Type B pancreatic cell (in vitro differentiated cells): ENCODE measurements around the gene SELPLG. TPM values are rescaled to one million over a fixed set of nuclear protein-coding genes. Genes with fewer than 3 reads are reported as not detected.

Experiments
- DNase-seq: peaks from one replicate; pipeline ENCODE4 v3.0.0; 2021; ENCODE audit warnings: mixed read lengths; ENCODE audit not compliant: unreplicated experiment; ENCODE audit errors: extremely low spot score
- H3K27ac Mint-ChIP-seq: 2 replicates; pipeline ENCODE4 v1.8.0; 2021; ENCODE audit warnings: mild to moderate bottlenecking, mixed read lengths
- H3K27me3 Mint-ChIP-seq: 2 replicates; pipeline ENCODE4 v1.8.0; 2021; ENCODE audit warnings: mixed read lengths
- H3K36me3 Mint-ChIP-seq: 2 replicates; pipeline ENCODE4 v1.8.0; 2021; ENCODE audit warnings: mixed read lengths
- H3K4me1 Mint-ChIP-seq: one replicate; pipeline ENCODE4 v1.8.0; 2021; ENCODE audit warnings: mixed read lengths; ENCODE audit not compliant: unreplicated experiment
- H3K4me3 Mint-ChIP-seq: 2 replicates; pipeline ENCODE4 v1.8.0; 2021; ENCODE audit warnings: mild to moderate bottlenecking, mixed read lengths
- H3K9me3 Mint-ChIP-seq: 2 replicates; pipeline ENCODE4 v1.8.0; 2021; ENCODE audit warnings: mixed read lengths
- total RNA-seq: library from RNA; stranded (reverse); gene quantifications from 2 replicates; pipeline ENCODE4 v1.2.1, GENCODE V29; 2021; ENCODE audit warnings: low replicate concordance
- TF ChIP-seq, protein P1 (sequence below): fragments of 200-600 bp; sonication (generic); conservative IDR thresholded peaks from 2 replicates; pipeline ENCODE4 v1.5.0; 2021; ENCODE audit warnings: antibody characterized with exemption, mild to moderate bottlenecking

Gene SELPLG
- total RNA-seq, 1 donor from 2014 or later: 0.48 TPM

DNA sequence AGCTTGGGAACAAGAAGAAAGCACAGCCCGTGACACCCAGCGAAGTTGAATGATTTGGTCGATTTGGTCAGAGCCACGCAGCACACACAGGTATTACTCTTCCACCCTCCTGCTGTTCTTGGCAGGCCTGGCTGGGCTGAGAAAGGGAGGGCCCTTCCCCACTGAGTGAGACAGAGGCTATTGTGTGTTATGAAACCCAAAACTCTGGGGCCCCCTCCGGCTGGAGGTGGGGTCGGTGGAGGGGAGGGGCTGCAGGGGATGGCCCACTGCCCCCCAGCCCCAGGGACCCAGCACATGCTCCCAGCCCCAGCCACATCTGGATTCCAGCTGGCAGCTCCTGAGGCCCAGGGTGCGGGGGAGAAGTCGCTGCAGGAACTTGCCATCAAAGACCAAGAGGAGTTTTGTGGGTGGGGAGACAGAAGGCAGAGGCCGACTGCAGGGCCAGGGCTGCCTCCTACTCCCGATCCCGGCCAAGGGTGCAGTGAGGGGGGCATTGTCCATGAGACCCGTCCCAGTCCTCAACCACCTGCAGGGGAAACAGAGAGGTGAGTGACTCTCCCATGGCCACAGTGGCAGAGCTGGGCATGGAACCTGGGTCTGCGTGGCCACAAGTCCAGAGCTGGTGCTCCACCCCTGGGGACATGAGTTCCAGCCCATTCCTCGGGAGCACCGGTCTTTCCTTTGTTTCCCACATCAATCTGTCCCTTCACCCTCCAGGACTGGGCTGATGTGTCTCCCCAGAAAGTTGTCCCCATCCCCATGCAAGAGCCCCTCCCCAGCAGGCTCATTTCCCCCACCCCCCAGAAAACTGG, 44.5 kb downstream of the SELPLG start:
- H3K9me3 Mint-ChIP-seq: no peaks in the 10 kb centered on the region
- H3K4me3 Mint-ChIP-seq: peak overlapping the region; percentile 57
- H3K4me1 Mint-ChIP-seq: peaks cover 11% of the 10 kb centered on the region
- DNase-seq: peak; percentile 77
- no peak overlapping the region for H3K27ac Mint-ChIP-seq
- H3K27me3 Mint-ChIP-seq: no peaks in the 10 kb centered on the region
- TF ChIP-seq, protein P1, sequence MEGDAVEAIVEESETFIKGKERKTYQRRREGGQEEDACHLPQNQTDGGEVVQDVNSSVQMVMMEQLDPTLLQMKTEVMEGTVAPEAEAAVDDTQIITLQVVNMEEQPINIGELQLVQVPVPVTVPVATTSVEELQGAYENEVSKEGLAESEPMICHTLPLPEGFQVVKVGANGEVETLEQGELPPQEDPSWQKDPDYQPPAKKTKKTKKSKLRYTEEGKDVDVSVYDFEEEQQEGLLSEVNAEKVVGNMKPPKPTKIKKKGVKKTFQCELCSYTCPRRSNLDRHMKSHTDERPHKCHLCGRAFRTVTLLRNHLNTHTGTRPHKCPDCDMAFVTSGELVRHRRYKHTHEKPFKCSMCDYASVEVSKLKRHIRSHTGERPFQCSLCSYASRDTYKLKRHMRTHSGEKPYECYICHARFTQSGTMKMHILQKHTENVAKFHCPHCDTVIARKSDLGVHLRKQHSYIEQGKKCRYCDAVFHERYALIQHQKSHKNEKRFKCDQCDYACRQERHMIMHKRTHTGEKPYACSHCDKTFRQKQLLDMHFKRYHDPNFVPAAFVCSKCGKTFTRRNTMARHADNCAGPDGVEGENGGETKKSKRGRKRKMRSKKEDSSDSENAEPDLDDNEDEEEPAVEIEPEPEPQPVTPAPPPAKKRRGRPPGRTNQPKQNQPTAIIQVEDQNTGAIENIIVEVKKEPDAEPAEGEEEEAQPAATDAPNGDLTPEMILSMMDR: no peak
- no peaks in the 10 kb centered on the region for H3K36me3 Mint-ChIP-seq

DNA sequence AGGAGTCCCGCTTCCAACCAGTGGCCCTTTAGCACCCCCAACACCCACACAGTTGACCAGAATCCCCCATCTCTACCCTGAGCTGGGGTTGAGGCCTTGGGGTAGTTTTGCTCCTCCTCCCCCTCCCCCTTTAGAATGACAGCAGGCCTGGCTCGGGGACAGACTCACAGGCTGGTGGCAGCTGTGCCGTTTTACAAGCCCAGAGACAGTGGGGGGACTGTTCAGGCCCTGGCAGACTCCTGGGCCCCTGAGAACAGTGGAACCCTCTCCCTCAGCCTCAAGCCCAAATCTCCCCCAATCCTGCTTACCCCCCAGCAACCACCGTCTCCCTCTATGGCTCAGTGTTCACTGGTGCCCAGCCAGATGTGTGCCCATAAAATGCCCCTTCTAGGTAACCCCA, 45.9 kb downstream of the SELPLG start:
- Mint-ChIP-seq H3K9me3 (no peaks in the 10 kb centered on the region), H3K27ac (no peak overlapping the region), H3K36me3 (no peaks in the 10 kb centered on the region), H3K4me3 (no peak overlapping the region), H3K27me3 (no peaks in the 10 kb centered on the region), H3K4me1 (peaks cover 17% of the 10 kb centered on the region)
- DNase-seq: no peak
- TF ChIP-seq, protein P1: no peak

DNA sequence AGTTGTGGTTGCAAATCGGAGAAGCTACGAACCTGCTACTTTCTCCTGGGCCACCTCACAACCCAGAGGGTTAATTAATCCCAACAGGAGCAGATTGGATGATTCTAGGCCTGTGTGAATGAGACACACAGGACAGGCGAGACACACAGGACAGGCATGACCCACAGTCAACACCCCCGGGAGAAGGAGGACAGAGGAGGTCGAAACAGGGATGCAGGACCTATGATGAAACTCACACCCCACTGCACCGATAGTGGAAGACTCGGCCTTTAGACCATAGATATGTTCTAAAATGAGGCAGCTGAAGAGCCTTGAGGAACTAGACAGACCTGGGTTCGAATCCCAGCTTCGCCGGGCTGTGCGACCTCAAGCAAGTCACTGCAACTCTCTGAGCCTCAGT, 47.4 kb downstream of the SELPLG start:
- Mint-ChIP-seq H3K27ac (no peak overlapping the region), H3K9me3 (no peaks in the 10 kb centered on the region)
- TF ChIP-seq, protein P1: no peak

DNA sequence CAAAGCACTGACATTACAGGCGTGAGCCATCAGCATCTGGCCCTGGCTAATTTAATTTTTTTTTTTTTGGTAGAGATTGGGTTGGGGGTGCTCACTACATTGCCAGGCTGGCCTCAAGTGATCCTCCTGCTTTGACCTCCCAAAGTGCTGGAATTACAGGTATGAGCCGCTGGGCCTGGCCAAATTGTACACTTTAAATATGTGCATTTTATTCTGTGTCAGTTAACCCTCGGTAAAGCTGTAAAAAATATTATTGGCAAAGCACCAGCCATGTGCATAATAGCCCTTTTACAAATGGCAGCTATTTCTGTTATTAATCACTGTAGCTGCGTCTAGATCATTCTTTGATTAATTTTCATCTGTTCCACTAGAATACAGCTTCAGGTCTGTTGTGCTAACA, 47.8 kb downstream of the SELPLG start:
- TF ChIP-seq, protein P1: no peak
- no peaks in the 10 kb centered on the region for H3K36me3 Mint-ChIP-seq
- no peaks in the 10 kb centered on the region for H3K9me3 Mint-ChIP-seq
- DNase-seq: no peak
- H3K27me3 Mint-ChIP-seq: no peaks in the 10 kb centered on the region
- no peak overlapping the region for H3K27ac Mint-ChIP-seq
- no peak overlapping the region for H3K4me3 Mint-ChIP-seq
- peaks cover 17% of the 10 kb centered on the region for H3K4me1 Mint-ChIP-seq

More for the DNA sequence above, 47.4 kb downstream of the SELPLG start:
- DNase-seq: no peak
- Mint-ChIP-seq H3K27me3 (no peaks in the 10 kb centered on the region), H3K4me1 (peaks cover 17% of the 10 kb centered on the region), H3K4me3 (no peak overlapping the region), H3K36me3 (no peaks in the 10 kb centered on the region)

- Mint-ChIP-seq H3K4me1 (peaks cover 19% of the 10 kb centered on the region), H3K9me3 (no peaks in the 10 kb centered on the region), H3K27ac (no peak overlapping the region), H3K36me3 (no peaks in the 10 kb centered on the region), H3K27me3 (no peaks in the 10 kb centered on the region), H3K4me3 (no peak overlapping the region)
- DNase-seq: no peak
- TF ChIP-seq, protein P1: no peak
Measured at GRCh38 chr12:108584456-108585065, 49.1 kb downstream of the SELPLG start.
